ENCODE measurements around the gene RHOD. TPM values are rescaled to one million over a fixed set of nuclear protein-coding genes. Genes with fewer than 3 reads are reported as not detected.

RHOD gene
- total RNA-seq, 1 donor from 2014 or later = 82.6 TPM

GRCh38 chr11:67076202-67076601 lies 19.6 kb downstream of the RHOD start:
- no peaks in the 10 kb centered on the region for H3K9me3 ChIP-seq
- no peaks in the 10 kb centered on the region for H3K36me3 ChIP-seq
- intact Hi-C loops (cut with DNase I) = no loop called here
- TF ChIP-seq, protein P1, sequence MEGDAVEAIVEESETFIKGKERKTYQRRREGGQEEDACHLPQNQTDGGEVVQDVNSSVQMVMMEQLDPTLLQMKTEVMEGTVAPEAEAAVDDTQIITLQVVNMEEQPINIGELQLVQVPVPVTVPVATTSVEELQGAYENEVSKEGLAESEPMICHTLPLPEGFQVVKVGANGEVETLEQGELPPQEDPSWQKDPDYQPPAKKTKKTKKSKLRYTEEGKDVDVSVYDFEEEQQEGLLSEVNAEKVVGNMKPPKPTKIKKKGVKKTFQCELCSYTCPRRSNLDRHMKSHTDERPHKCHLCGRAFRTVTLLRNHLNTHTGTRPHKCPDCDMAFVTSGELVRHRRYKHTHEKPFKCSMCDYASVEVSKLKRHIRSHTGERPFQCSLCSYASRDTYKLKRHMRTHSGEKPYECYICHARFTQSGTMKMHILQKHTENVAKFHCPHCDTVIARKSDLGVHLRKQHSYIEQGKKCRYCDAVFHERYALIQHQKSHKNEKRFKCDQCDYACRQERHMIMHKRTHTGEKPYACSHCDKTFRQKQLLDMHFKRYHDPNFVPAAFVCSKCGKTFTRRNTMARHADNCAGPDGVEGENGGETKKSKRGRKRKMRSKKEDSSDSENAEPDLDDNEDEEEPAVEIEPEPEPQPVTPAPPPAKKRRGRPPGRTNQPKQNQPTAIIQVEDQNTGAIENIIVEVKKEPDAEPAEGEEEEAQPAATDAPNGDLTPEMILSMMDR (IDR thresholded peaks at IDR 0.05) = no peak
- H3K27ac ChIP-seq = no peak overlapping the region
- H3K4me3 ChIP-seq = no peak overlapping the region
- DNase-seq (ENCODE audit: low spot score in 2 of 2) = no peak
- H3K4me1 ChIP-seq = no peaks in the 10 kb centered on the region
- H3K27me3 ChIP-seq = no peaks in the 10 kb centered on the region

GRCh38 chr11:67079065-67079705 lies 22.5 kb downstream of the RHOD start:
- no peaks in the 10 kb centered on the region for H3K27me3 ChIP-seq
- no peak overlapping the region for H3K4me3 ChIP-seq
- H3K9me3 ChIP-seq = no peaks in the 10 kb centered on the region
- H3K27ac ChIP-seq = no peak overlapping the region
- H3K4me1 ChIP-seq = peaks cover 0 to 9% of the 10 kb centered on the region in 2 donors
- intact Hi-C loops (cut with DNase I) = no loop called here
- H3K36me3 ChIP-seq = no peaks in the 10 kb centered on the region
- TF ChIP-seq, protein P1 (IDR thresholded peaks at IDR 0.05) = no peak
- DNase-seq (ENCODE audit: low spot score in 2 of 2) = no peak

GRCh38 chr11:67082071-67082791 lies 25.6 kb downstream of the RHOD start:
- Histone ChIP-seq H3K27ac (no peak overlapping the region), H3K4me3 (peak overlapping the region in 1 of 2 donors; percentile 44), H3K9me3 (no peaks in the 10 kb centered on the region), H3K36me3 (no peaks in the 10 kb centered on the region), H3K27me3 (no peaks in the 10 kb centered on the region), H3K4me1 (peaks cover 0 to 9% of the 10 kb centered on the region in 2 donors)
- TF ChIP-seq, protein P1 (IDR thresholded peaks at IDR 0.05) = no peak
- DNase-seq (ENCODE audit: low spot score in 2 of 2) = no peak
- intact Hi-C loops (cut with DNase I) = no loop called here

GRCh38 chr11:67083786-67084366 lies 27.2 kb downstream of the RHOD start:
- H3K4me3 ChIP-seq = no peak overlapping the region
- no peak overlapping the region for H3K27ac ChIP-seq
- H3K9me3 ChIP-seq = no peaks in the 10 kb centered on the region
- intact Hi-C loops (cut with DNase I) = loop anchor here (1.0 kb wide), 1 partner anchor 233 kb away; no protein-coding TSS in a partner anchor
- no peaks in the 10 kb centered on the region for H3K36me3 ChIP-seq
- no peaks in the 10 kb centered on the region for H3K27me3 ChIP-seq
- peaks cover 0 to 9% of the 10 kb centered on the region in 2 donors for H3K4me1 ChIP-seq
- TF ChIP-seq, protein P1 (IDR thresholded peaks at IDR 0.05) = no peak
- DNase-seq (ENCODE audit: low spot score in 2 of 2) = no peak

DNA sequence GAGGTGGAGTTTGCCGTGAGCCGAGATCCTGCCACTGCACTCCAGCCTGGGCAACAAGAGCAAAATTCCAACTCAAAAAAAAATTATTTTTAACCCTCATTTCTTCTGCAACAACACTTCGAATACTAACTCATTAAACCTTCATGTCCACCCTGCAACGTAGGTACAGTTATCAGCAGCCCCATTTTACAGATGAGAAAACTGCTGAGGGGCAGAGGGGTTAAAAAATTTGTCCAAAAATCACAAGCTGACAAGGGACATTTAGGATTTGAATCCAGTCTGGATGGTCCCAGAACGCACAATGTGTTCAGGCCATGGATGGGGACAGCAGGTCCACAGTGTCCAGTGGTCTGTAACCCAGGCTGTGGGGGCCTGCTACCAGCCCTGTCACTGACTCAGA lies 29.0 kb downstream of the RHOD start:
- intact Hi-C loops (cut with DNase I) = no loop called here
- Histone ChIP-seq H3K9me3 (no peaks in the 10 kb centered on the region), H3K27ac (no peak overlapping the region), H3K4me3 (no peak overlapping the region), H3K4me1 (peaks cover 0 to 9% of the 10 kb centered on the region in 2 donors), H3K27me3 (no peaks in the 10 kb centered on the region), H3K36me3 (no peaks in the 10 kb centered on the region)
- TF ChIP-seq, protein P1 (IDR thresholded peaks at IDR 0.05) = no peak
- DNase-seq (ENCODE audit: low spot score in 2 of 2) = no peak
